Gastroesophageal sphincter (tissue), 4 donors: ENCODE measurements around the gene VPS8. TPM values are rescaled to one million over a fixed set of nuclear protein-coding genes. Genes with fewer than 3 reads are reported as not detected.

ENCODE experiments used
- ATAC-seq: fragments of 150-250 bp; one replicate; pipeline ENCODE4 v1.9.1; 2016; ENCODE audit warnings: mild to moderate bottlenecking, moderate library complexity
- H3K27ac ChIP-seq, 4 donors: fragments of 200-600 bp; sonication (generic) in 3 of 4; 1 replicate in 3 of 4; 2 replicates in 1 of 4; pipeline ENCODE4 v1.5.1; 2016 to 2019
- H3K27me3 ChIP-seq: fragments of 200-600 bp; sonication (generic); one replicate; pipeline ENCODE4 v1.5.1; 2019
- H3K36me3 ChIP-seq, 2 donors: fragments of 200-600 bp; sonication (generic); one replicate each; pipeline ENCODE4 v1.5.1; 2019; ENCODE audit warnings: control low read depth in 1 of 2
- H3K4me1 ChIP-seq, 3 donors: fragments of 200-600 bp; sonication (generic); 1 replicate in 2 of 3; 2 replicates in 1 of 3; pipeline ENCODE4 v1.5.1; 2016 to 2019; ENCODE audit warnings: control low read depth in 2 of 3
- H3K4me3 ChIP-seq, 2 donors: fragments of 200-600 bp; sonication (generic); one replicate each; pipeline ENCODE4 v1.5.1; 2019; ENCODE audit warnings: mild to moderate bottlenecking in 1 of 2, moderate library complexity in 1 of 2
- H3K9me3 ChIP-seq, 3 donors: fragments of 200-600 bp; sonication (generic); one replicate each; pipeline ENCODE4 v1.5.1; 2017 to 2019; ENCODE audit warnings: control low read depth in 2 of 3
- EP300 ChIP-seq: sonication (generic); formaldehyde crosslinking; IDR thresholded peaks from one replicate; pipeline ENCODE4 v1.6.1; 2017; ENCODE audit warnings: antibody characterized with exemption, mild to moderate bottlenecking
- POLR2A ChIP-seq, 2 donors: fragments of 450-650 bp; IDR thresholded peaks; one replicate each; pipeline ENCODE4 v1.6.1; 2017; ENCODE audit warnings: antibody characterized with exemption in 2 of 2, mild to moderate bottlenecking in 2 of 2, moderate library complexity in 1 of 2
- POLR2AphosphoS5 ChIP-seq: sonication (generic); formaldehyde crosslinking; IDR thresholded peaks from one replicate; pipeline ENCODE4 v1.6.1; 2017; ENCODE audit warnings: antibody characterized with exemption
- WGBS, 2 donors: methylation state at CpG; one replicate each; pipeline ENCODE4 v1.1.5; 2018; ENCODE audit warnings: low coverage in 1 of 2; 5-methylcytosine and 5-hydroxymethylcytosine counted together
- total RNA-seq, 4 donors: library from RNA; depleted of rRNA; stranded (reverse); fragments of >200 nt; gene quantifications; one replicate each; pipeline ENCODE4 v1.1.0, GENCODE V29; 2016
- TF ChIP-seq, protein P1 (sequence below), 4 experiments: fragments of 200-600 bp in 2 of 4; fragments of 450-650 bp in 2 of 4; sonication (generic) in 1 of 4; IDR thresholded peaks; one replicate each; pipeline ENCODE4 v1.5.1; 2017 to 2019; ENCODE audit warnings: antibody characterized with exemption in 4 of 4, mild to moderate bottlenecking in 2 of 4, moderate library complexity in 2 of 4

The VPS8 gene
- total RNA-seq, 4 donors from 2014 or later, result 27.1 to 72.5 (median 40.8) TPM

DNA sequence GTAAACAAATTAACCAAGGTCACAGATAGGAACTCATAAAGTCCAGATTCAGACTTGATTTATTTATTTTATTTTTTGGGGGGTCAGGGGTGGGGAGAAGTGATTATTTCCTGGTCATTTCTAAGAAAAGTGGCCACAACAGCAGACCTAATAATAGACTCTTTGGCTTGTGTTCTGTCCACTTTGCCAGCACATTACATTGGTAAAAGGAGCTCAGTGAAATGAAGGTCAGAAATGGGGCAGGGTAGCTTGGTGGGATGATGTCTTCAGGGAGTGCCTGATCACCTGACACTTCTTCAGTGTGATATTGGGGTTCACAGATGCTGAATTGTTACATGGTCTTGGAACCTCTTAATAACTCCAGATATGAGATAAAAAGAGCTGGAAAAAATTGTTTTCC is 10.1 kb downstream of the VPS8 start:
- Histone ChIP-seq H3K4me1 (peaks cover 0 to 13% (median 0%) of the 10 kb centered on the region in 3 donors), H3K36me3 (peaks cover 0 to 20% of the 10 kb centered on the region in 2 donors), H3K9me3 (no peaks in the 10 kb centered on the region), H3K27ac (no peak overlapping the region), H3K4me3 (no peak overlapping the region), H3K27me3 (no peaks in the 10 kb centered on the region)
- ATAC-seq, result no peak
- TF ChIP-seq POLR2A (IDR thresholded peaks at IDR 0.05), result no peak
- TF ChIP-seq EP300, result no peak
- TF ChIP-seq POLR2AphosphoS5, result no peak
- TF ChIP-seq, protein P1, sequence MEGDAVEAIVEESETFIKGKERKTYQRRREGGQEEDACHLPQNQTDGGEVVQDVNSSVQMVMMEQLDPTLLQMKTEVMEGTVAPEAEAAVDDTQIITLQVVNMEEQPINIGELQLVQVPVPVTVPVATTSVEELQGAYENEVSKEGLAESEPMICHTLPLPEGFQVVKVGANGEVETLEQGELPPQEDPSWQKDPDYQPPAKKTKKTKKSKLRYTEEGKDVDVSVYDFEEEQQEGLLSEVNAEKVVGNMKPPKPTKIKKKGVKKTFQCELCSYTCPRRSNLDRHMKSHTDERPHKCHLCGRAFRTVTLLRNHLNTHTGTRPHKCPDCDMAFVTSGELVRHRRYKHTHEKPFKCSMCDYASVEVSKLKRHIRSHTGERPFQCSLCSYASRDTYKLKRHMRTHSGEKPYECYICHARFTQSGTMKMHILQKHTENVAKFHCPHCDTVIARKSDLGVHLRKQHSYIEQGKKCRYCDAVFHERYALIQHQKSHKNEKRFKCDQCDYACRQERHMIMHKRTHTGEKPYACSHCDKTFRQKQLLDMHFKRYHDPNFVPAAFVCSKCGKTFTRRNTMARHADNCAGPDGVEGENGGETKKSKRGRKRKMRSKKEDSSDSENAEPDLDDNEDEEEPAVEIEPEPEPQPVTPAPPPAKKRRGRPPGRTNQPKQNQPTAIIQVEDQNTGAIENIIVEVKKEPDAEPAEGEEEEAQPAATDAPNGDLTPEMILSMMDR (IDR thresholded peaks at IDR 0.05), result no peak

DNA sequence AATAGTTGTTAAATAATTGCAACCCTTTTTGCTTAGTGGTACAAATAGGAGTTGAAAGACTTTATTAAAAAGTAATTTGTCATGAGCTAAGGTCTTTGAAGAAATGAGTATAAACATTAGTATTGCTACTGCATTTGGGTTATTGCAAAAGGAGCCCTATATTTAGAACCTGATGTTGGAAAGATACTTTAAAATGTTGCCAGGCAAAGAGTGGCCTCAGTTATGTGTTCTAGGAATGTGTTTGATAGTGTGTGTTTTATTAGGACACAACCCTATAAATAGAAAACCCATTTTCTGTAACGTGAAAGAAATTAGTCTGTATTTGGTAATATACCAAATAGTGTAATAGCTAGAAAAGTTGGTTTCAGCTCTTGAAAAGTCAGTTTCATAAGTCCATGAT is 10.7 kb downstream of the VPS8 start:
- Histone ChIP-seq H3K4me1 (peaks cover 0 to 13% (median 0%) of the 10 kb centered on the region in 3 donors), H3K27me3 (no peaks in the 10 kb centered on the region), H3K27ac (no peak overlapping the region), H3K36me3 (peaks cover 0 to 26% of the 10 kb centered on the region in 2 donors), H3K9me3 (no peaks in the 10 kb centered on the region), H3K4me3 (no peak overlapping the region)
- 15 to 20% methylated on average over 1 of the region's 1 CpG for WGBS, 2 donors
- TF ChIP-seq, protein P1 (IDR thresholded peaks at IDR 0.05), result no peak
- no peak for TF ChIP-seq POLR2AphosphoS5
- no peak for TF ChIP-seq EP300
- TF ChIP-seq POLR2A (IDR thresholded peaks at IDR 0.05), result no peak
- no peak for ATAC-seq

DNA sequence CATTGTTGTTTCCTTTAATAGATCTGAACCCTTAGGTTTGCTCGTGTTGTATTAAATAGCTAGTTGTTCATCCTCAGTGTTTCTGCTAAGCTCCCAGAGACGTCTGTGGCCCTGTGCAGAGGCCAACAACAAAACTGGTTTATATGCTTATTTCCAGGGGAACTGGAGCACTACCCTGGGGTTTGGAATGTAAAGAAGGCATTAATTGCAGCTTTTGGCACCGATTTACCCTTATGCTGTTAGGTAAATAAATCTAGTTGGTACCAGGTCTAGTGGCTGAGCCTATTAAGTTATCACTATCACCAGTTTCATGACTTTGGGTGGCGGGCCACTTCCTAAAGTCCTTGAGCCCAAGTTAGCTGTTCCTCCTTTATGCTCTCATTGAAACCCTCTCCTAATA is 12.0 kb downstream of the VPS8 start:
- Histone ChIP-seq H3K4me1 (peaks cover 0 to 13% (median 0%) of the 10 kb centered on the region in 3 donors), H3K27me3 (no peaks in the 10 kb centered on the region), H3K36me3 (peaks cover 0 to 40% of the 10 kb centered on the region in 2 donors), H3K27ac (no peak overlapping the region), H3K4me3 (no peak overlapping the region), H3K9me3 (no peaks in the 10 kb centered on the region)
- no peak for ATAC-seq
- TF ChIP-seq, protein P1 (IDR thresholded peaks at IDR 0.05), result no peak
- no peak for TF ChIP-seq POLR2AphosphoS5
- WGBS, 2 donors, result 71 to 74% methylated on average over 3 to 4 of the region's 4 CpGs

DNA sequence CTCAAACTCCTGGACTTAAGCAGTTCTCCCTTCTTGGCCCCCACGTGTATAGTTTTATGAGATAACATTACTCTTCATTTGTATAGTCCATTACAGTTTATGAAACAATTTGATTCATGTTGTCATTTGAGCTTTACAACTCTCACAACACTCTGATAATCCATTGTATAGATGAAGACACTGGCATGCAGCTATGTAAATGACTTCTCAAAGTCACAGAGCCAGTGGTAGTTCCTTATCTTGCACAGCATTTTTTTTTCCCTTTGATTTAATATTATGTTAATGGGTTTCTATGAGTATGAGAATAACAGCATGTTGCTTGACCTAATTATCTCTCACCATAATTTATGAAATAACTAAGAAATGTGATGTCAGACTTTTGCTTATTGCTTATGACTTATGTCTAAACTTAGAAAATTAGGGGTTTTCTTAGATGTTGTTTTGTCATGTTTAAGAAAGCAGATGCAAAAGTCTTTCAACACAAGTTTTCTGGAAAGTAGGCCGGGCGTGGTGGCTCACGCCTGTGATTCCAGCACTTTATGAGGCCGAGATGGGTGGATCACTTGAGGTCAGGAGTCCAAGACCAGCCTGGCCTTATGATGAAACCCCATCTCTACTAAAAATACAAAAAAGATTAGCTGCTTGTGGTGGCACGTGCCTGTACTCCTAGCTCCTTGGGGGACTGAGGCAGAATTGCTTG is 13.3 kb downstream of the VPS8 start:
- peaks cover 0 to 43% of the 10 kb centered on the region in 2 donors for H3K36me3 ChIP-seq
- peaks cover 0 to 13% (median 0%) of the 10 kb centered on the region in 3 donors for H3K4me1 ChIP-seq
- no peak overlapping the region for H3K4me3 ChIP-seq
- no peaks in the 10 kb centered on the region for H3K27me3 ChIP-seq
- no peak overlapping the region for H3K27ac ChIP-seq
- 83% methylated on average over 5 of the region's 6 CpGs; no CpG with 5 or more reads in 1 of the 2 donors for WGBS, 2 donors
- TF ChIP-seq EP300 (no peak), POLR2AphosphoS5 (no peak), POLR2A (IDR thresholded peaks at IDR 0.05) (no peak)
- no peaks in the 10 kb centered on the region for H3K9me3 ChIP-seq
- no peak for ATAC-seq

DNA sequence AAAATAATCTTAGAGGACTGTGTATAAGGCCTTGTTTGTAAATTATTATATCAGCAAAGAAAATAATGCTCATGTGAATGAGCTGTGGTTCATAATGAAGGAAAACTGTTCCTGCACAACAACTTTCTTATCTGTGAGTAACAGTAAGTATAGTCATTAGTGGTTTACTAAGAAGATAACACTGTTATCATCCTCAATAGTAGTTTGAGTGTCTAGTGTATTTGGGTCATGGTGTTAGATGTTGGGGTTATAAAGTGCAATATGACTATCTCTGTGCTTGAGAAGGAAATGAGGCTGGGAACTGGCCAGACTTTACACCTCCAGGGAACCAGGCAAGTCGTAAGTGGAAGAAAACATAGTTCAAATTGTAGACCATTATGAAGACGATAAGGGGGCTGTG is 15.6 kb downstream of the VPS8 start:
- peaks cover 0 to 61% of the 10 kb centered on the region in 2 donors for H3K36me3 ChIP-seq
- no peak for ATAC-seq
- TF ChIP-seq, protein P1 (IDR thresholded peaks at IDR 0.05), result no peak
- TF ChIP-seq EP300, result no peak
- no peak for TF ChIP-seq POLR2AphosphoS5
- TF ChIP-seq POLR2A (IDR thresholded peaks at IDR 0.05), result no peak
- H3K9me3 ChIP-seq, result no peaks in the 10 kb centered on the region
- H3K27me3 ChIP-seq, result no peaks in the 10 kb centered on the region
- WGBS, 2 donors, result 77 to 80% methylated on average over 2 of the region's 2 CpGs
- peaks cover 0 to 6% (median 0%) of the 10 kb centered on the region in 3 donors for H3K4me1 ChIP-seq
- H3K27ac ChIP-seq, result no peak overlapping the region
- H3K4me3 ChIP-seq, result no peak overlapping the region
